KBM-7 (cell line): ENCODE data around the gene CDC42BPA.

Experiments used
- DNase-seq: peaks from one replicate; pipeline ENCODE4 v3.0.0-alpha.2; 2015
- in situ Hi-C: fragments of 300-500 bp; cut with MboI; formaldehyde crosslinking; loops from 2 replicates; pipeline ENCODE4 v1.14.3; 2020; ENCODE audit warnings: low sequenced_read_pairs, low pct_unique_long_range_greater_than_20kb, mixed read lengths

CDC42BPA gene

DNA sequence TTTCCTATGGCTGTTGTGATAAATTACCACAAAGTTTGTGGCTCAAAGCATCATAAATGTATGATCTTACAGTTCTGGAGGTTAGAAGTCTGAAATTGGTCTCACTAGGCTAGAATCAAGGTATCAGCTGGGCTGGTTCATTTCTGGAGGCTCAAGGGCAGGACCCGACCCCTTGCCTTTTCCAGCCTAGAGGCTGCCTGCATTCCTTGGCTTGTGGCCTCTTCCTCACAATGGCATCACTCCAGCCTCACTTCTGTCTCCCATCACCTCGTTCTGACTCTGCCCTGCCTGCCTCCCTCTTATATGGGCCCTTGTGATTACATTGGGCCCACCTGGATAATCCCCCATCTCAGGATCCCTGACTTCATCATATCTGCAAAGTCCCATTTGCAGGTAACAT lies 370.2 kb downstream of the CDC42BPA start:
- in situ Hi-C loops = no loop called here
- DNase-seq = no peak

GRCh38 chr1:226946841-226947240 lies 371.5 kb downstream of the CDC42BPA start:
- in situ Hi-C loops = no loop called here
- DNase-seq = no peak

GRCh38 chr1:226946285-226946684 lies 372.0 kb downstream of the CDC42BPA start:
- DNase-seq = no peak
- in situ Hi-C loops = no loop called here

- in situ Hi-C loops = no loop called here
- DNase-seq = no peak
Observed at GRCh38 chr1:226945858-226946245, 372.4 kb downstream of the CDC42BPA start.

GRCh38 chr1:226945106-226945857 lies 373.0 kb downstream of the CDC42BPA start:
- DNase-seq = no peak
- in situ Hi-C loops = no loop called here

- no peak for DNase-seq
- in situ Hi-C loops = no loop called here
Observed at GRCh38 chr1:226943927-226944326, 374.4 kb downstream of the CDC42BPA start.

DNA sequence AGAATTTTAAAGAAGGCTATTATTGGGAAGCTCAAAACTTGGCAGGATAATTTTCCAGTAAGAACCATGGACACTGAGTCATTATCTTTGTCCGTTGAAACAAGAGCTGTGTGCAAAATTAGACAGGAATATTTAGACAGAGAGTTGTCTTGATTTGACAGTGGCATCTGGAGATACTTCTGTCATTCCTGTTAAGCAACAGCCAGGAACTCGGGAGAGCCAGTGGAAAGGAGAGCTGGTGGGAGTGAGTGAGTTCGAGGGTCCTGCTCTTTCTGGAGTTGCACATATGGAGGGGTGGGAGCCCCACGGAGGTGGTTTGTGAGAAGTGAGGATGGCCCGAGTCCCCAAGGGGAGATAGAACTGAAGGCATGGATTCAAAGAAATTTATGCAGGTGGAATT lies 375.1 kb downstream of the CDC42BPA start:
- in situ Hi-C loops = no loop called here
- DNase-seq = no peak

GRCh38 chr1:226942392-226942791 lies 375.9 kb downstream of the CDC42BPA start:
- in situ Hi-C loops = no loop called here
- DNase-seq = no peak

DNA sequence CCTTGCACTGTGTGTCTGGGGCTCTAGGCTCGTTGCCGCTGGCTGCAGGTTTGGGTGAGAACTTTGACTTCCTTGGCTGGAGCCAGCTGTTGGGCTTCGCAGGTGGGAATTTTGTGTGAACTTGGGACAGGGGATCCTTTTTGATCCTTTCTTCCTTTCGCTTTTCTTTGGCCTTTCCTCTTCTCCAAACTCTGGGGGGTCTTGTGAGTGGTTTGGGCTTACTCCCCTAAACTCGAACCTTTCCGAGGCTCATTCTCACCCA lies 377.6 kb downstream of the CDC42BPA start:
- in situ Hi-C loops = no loop called here
- no peak for DNase-seq

DNA sequence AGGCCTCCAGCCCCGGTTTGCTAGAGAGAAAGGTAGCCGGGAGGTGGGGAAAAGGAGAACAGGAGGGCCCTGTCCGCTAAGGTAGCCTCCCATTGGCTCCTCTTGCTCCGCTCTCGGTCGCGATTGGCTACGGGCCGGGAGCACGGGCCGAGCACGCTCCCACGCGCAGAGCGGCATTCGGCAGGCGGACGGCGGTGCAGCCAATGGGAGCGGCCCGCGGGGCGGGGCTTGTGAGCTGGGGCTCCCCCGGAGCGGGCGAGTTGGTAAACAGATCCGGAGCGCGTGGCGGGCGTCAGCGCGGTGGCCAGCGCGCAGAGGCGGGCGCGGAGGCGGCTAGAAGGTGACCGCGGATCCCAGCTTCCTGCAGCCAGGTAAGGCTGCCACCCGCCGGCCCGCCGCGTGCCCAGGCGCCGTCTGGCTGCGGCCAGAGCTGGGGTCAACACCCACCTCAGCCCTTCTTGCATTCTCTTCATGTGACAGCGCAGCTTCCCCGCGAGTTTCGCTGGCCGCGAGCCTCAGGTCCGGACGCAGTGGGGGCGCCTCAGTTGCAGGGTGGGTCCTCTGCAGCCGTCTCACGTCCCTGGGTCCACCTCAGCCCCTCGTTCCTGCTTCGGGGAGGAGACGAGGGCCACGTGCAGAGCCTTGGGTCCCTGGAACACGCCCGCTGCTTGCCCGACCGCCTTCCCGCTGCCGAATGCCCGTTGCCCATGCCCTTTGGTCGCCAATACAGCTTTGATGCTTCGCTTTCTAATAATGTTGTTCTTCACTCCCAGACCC lies 378.1 kb downstream of the CDC42BPA start, which contains the start of gene COQ8A:
Gene COQ8A, plus strand, starts transcription at position 266 of the 777 bp plus-strand sequence. CDS start 21,092 bp downstream, outside the sequence.
- DNase-seq = peak; percentile 99
- in situ Hi-C loops = no loop called here
